SHP77 (cell line): ENCODE results near the gene KBTBD8.

Source experiments
- DNase-seq, 2 experiments: peaks; one replicate each; lab custom pipeline; 2025; lab: John Stamatoyannopoulos, UW

Gene KBTBD8

DNA sequence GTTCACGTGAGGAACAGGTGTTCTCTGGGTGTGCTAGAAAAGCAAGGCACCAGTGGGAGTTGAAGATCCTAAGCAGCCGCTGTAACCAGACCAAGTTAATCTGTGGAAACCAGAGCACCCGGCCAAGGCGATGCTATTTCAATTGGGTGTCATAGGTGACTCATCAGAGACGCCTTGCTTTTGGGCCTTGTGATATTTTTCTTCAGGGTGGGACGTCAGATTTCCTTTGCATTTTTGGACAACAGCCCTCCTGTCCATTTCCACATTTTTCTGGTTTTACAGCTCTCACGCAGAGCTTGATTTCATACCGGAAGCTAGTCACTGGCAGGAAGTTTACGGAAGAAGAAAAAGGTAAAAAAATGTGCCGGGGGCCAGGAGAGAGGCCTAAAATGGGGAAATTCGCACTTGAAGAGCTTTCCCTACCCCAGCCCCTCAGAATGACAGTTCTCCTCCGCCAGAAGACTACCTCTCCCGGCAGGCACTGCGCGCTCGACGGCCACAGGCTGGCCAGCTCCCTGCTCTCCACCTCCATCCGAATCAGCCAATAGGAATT is 471 bp upstream of the KBTBD8 start:
- DNase-seq = no peak

GRCh38 chr3:66998904-66999235 is 763 bp downstream of the KBTBD8 start:
- no peak for DNase-seq

DNA sequence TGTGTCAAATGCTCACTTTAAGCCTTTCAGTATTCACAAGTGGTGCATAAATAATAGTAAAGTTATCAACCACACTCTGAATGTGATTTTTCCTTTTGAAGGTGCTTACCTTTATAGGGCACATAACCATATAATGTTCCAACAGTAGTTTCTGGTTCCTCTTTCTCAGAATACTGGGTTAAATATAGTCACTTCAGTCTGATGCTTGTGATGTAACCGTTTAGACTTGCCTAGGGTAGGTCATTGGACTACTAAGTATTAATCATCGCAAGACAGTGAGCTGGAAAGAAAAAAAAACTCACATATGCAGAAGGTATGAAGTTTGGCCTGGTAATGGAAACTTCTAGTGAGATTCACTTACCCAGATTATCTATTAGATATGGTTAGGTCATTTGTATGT is 1.9 kb downstream of the KBTBD8 start:
- no peak for DNase-seq

GRCh38 chr3:67001086-67001861 is 3.2 kb downstream of the KBTBD8 start:
- no peak for DNase-seq

- DNase-seq = no peak
Observed at GRCh38 chr3:67005974-67006373, 7.9 kb downstream of the KBTBD8 start.

DNA sequence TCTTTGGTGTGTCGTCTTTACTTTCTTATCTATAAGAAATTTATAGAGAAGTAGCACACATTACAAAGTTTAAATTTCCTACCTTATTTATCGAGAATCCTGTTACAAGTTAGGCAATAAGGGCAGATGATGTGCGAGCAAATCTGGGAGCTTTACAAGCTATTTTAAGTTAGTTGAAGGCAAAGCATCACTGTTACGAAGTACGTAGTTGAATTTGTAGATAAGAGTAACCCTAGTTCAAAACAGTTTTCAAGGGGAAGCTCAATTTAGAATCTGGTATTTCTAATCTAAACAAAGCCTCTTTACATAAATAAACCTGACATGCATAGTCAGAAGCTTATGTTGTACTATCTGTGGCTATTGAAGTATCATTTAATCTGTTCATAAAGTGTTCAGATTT is 8.4 kb downstream of the KBTBD8 start:
- DNase-seq = no peak

DNA sequence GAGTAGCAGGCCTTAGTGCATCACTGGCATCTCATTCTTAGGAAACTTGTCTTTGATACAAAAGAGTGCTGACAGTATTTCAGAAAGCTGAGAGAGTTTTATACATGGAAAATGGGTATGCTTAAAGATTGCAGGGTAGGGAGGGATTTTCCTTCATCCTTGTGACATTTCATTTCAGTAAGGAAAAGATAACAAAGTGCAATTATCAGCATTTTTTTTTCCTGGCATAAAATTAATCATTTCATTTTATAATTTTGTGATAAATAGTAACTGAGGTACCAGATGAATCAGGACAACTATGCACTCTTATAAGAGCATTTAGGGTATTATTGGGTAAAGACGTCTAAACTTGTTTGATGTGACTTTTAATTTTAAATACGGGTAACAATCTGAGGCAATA is 10.3 kb downstream of the KBTBD8 start:
- no peak for DNase-seq

DNA sequence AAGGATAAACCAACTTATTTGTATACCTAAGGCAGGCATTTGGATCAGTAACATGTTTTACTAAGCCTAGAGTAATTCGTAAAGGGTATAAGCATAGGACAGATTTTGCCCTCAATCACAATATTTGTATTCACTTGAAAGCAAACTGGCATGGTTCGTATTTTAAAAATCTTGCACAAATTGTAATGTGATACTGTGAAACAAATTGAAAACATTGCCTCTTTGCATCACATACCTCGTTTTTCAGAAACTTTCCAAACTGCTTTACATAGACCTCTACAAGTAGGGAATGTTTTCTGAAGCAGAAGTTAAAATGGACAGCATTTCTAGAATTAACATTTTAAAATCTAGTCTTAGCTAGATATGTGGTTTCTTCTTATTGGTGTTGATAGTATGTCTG is 11.6 kb downstream of the KBTBD8 start:
- no peak for DNase-seq

DNA sequence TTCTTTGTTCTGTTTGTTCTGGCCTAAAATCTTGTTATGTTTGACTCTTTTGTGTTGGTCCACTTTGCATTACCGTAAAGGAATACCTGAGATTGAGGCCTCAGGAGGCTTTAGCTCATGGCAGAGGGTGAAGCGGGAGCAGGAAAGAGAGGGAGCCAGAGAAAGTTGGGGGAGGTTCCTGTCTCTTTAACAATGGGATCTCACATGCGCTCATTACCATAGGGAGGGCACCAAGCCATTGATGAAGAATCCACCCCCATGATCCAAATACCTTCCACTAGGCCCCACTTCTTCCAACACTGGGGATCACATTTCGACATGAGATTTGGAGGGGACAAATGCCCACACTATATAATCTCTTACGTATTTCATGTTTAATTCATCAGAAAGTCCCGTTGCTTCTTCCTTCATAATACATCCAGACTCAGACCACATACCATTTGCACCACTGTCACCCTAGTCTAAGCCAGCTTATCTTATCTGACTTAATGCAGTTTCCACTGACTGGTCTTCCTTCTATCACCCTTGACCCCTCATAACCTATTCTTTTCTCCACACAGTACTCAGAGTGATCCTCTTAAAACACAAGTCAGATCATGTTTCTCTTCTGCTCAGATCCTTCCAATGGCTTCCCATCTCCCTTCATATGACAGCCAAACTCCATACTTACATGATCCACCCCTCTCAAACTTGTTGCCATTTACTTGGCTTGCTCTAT is 13.5 kb downstream of the KBTBD8 start:
- DNase-seq = no peak

GRCh38 chr3:67012564-67012963 is 14.5 kb downstream of the KBTBD8 start:
- no peak for DNase-seq

GRCh38 chr3:67015702-67016484 is 17.8 kb downstream of the KBTBD8 start:
- no peak for DNase-seq

DNA sequence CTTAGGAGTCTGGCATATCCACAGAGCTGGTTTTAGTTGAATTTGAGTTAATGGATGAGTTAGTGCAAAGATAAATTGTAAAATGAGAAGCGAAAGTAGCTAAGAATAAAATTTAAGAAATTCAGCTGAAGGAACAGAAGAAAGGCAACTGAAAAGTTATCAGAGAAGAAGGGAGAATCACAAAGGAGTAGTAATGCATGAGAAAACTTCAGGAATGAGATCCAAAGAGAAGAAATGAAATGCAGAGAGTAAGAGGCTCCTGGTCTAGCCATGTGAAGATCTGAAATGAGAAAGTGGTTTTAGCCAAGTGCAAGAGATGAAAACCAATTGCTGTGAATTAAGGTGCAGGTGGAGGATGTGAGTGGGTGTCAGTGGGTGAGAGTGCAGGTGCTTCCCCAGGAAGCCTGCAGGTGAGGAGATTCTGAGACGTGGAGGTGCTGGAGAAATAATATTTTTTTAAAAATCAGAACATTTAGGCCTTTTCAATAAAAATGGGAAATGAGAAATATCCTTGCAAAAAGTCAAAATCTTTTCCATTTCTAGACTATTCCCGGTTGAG is 18.5 kb downstream of the KBTBD8 start:
- no peak for DNase-seq

GRCh38 chr3:67017211-67017610 is 19.1 kb downstream of the KBTBD8 start:
- DNase-seq = no peak

GRCh38 chr3:67018105-67018788 is 20.1 kb downstream of the KBTBD8 start:
- DNase-seq = peak; percentile 4 to 15

DNA sequence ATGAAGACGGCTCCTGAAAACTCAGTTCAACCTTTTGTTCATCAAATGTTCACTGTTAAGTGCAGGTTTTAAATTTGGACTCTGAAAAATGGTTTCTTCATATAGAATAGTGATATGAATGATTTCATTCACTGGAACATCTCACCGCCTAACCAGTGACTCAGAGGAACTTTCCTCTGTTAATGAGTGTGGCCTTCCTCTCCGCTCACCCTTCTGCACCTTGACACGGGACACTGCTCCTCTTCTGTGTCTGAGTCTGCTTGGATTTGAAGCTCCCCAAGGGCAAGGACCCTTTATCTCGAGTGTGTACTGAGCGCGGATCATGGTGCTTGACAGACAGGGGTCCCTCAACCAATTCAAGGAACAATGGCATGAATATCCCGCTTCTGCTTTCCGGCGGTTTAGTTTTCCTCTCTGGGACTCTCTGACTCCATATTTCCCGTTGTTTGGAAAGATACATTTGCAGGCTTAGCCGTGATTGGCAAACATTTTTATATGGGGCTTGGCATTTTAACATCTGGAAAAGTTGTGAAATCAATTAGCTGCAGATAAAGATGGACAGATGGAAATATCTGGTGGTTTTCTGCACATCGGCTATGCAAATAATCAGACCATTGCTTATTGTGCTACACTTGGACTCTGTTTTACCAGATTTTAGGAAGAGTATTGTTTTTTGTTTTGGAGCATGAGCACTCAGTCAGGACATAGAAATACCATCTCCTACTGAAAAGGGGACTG is 20.9 kb downstream of the KBTBD8 start:
- DNase-seq = no peak

GRCh38 chr3:67028001-67028784 is 30.1 kb downstream of the KBTBD8 start:
- DNase-seq = no peak

- no peak for DNase-seq
Observed at GRCh38 chr3:67030785-67031740, 33.0 kb downstream of the KBTBD8 start.

DNA sequence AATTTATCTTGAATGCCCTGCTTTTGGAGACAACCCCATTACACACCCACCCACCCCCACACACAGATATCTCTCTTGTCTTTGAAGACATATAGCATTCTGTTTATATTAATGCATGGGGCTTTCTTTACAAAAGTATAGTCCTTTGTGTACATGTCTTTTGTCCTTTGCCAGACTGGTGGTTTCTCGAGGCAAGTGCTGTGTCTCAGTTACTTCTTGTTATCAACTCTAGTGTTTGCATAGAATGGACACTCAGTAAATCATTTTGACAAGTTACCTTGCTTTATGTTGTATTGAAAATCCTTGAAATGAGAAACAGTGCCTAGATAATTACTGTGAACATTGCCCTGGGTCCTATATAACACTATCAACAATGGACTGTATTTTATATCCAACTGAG is 33.9 kb downstream of the KBTBD8 start:
- DNase-seq = no peak

DNA sequence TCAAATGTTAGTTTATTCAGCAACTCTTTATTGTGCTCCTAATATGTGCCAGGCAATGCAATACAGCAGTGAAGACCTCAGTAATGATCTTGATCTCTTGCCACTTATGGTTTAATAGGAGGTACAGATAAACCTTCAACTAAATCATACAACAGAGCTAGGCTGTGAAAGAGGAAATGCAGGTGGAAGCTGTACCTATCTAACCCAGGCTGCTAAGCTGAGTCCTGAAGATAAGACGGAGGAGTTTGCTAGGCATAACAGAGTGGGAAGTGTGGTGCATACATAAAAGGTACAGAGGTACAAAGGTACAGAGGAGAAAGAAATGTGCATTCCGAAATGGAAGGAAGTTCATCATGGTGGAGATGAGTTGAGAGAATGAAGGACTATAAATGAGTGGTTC is 35.0 kb downstream of the KBTBD8 start:
- DNase-seq = no peak
